KG1 (cell line): Measurements from ENCODE around the gene DLX5.

Source experiments
- DNase-seq: peaks from one replicate; lab custom pipeline; 2025; lab: John Stamatoyannopoulos, UW

DLX5 gene

DNA sequence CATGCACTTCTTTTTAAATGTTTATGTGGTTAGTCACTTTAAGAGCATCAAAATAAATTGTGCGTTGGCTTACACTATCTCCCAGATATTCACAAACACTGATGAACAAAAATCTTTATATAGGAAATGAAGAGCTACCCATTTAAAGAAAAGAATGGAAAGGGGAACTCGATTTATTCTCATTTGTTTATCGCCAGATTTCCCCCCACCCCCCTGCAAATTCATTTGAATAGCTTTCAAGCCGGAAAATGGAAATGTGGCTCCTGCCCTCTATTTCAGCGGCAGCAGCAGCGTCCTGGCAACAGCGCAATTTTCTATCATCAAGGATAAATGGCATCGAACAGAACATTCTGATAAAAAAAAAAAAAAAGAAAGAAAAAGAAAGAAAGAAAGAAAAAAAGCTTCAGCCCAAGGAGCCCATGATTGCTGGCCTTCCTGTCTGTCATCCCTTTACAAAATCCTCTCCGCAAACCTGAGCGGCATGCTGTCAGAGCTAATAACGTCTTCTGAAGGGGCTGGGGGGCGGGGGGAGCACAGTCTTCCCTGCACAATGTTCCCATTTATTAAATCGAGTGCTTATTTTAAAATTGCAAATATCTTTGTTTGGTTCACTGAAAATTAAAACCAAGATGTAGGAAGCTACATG is 33.0 kb downstream of the DLX5 start:
- DNase-seq = no peak

DNA sequence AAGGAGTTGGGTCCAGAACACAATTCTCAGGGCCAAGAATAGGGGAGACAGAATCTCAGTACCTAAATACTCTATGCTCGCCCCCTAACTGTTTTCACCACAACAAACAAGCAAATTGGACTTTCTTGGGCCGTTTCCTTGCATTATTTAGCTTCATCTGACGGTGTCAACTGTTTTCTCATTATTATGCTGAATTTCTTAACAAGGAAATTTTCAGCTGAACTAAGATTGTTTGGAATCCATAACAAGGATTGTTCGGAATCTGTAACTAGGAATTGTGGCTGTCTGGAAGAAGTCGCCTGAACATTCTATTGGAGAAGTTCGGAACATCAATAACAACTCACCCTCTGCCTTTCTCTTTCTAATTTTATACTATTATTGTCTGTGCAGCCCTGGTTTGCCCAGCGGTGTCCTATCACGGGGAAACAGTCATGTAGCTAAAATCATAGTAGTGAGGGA is 34.7 kb downstream of the DLX5 start:
- DNase-seq = no peak

DNA sequence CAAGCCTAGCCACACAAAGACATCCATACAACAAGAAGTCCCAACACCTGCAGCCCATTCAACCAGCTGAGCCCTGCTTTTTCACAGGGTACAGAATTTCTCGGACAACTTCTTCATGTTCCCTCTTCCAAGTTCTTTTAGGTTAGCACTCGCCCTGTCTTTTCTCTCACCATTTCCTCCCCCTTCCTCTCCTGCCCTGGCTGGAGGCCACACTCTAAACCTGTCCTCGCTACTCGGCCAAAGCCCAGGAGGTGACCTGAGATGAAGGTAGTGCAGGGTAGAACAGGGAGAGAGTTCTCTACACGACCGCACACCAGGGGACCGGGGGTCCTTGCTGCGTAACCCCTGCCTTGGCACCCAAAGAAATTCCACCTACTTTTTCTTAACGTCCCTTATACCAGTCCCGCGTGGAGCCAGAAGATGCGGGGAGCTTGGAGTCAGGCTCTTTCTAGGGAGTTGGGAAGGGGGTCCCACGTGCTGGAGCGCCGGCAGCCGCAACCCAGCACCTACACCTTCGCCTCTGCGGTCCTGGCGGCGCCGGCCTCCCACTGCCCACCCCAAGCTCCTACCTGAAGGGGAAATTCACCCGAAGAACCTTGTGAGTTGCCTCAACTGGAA is 35.3 kb downstream of the DLX5 start:
- DNase-seq = no peak

DNA sequence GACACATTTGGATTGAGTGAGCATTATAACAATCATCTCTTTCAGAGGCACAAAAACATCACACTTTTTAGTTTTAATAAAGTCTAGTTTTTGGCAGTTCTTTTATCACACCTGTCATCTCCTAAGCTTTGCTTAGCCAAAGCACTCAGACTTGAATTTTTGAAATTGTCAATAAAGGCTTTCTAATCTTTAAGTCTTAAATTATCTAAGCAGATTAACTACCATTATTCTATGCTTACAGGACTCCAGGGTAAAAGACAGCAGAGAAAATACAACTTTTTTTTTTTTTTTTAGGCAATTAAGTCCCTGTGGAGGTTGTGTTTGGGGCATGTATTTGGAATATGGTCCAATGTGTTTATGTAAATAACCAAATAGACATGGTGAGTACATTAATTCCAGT is 36.9 kb downstream of the DLX5 start:
- no peak for DNase-seq

DNA sequence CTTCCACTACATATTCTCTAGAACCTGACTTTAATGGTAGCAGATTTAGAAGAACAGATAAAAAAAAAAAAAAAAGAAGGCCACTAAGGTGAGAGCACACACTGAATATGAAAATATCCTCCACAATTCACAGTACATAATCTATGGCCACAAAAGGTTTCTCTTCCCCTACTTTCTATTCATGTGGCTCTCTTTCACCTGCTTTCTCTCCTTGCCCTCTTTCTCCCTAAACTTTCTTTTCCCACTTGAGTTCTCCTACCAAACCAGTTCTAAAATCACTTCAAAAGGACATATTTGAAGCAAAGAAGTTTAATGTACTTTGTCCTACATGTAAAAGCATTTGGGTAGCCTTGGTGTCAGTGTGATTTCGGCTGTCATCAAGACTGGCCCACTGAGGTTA is 37.7 kb downstream of the DLX5 start:
- DNase-seq = no peak

DNA sequence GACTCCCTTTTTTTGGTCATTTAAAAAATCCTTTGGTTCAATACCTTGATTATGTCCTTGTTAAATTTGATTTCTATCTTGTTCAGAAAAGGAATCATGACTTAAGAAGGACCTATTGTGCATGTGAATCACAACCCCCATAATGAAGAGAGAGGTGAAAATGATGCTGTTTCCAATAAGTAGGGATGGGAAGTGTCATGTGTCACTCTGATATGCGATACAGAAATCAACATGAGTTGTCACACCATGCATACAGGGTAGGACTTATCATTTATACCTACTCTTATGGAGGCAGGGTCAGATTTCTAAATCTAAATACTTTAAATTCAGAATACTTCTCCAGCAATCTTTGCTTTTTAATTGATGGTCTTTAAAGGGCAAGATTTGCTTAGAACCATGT is 38.6 kb downstream of the DLX5 start:
- no peak for DNase-seq

DNA sequence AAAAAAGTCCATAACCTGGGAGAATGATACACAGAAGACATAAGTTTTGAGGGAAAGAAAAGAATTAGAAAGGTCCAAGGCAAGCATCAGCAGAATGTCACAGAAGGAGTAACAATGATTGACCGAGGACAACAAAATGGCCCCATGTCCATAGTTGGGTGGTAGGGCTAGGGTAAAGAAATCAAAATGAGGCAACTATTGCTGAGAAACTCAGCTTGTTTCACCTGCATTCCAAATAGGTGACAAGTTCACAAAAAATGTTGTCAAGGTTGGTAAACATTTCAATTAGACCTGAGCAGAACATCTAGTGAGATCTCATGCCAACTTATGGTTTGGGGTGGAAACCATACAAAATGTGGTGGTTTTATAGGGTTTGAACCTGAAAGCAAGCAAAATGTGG is 42.0 kb downstream of the DLX5 start:
- DNase-seq = no peak

DNA sequence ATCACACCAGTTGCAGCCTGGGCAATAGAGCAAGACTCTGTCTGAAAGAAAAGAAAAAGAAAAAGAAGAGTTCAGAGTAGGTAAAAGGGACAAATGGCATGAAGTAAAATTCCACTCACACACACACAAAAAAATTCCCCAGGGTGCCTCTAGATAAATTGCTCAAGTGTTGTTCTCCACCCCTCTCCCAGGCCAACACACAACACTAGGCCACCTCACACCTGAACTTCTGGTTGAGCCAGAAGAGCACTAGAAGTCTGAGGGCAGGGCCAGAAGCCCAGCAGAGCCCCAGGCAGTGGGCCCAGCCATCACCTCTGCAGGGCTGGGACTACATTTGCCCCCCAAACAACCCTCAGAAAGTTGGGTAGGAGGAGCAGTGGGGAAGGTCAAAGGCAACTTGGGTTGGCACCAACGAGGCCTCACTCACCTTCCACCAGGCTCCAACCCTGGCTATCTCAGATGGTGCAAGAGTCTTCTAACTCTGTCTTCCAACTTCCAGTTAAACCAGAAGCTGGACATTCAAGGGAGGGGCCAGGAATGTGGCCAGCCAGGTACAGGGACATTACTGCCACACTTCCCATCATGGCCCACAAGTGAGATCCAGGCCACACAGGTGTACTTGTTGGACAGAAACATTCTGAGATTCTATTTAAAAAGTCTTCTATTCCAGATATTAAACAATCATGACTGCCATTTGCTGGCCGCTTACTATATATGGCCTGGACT is 44.9 kb downstream of the DLX5 start:
- no peak for DNase-seq

DNA sequence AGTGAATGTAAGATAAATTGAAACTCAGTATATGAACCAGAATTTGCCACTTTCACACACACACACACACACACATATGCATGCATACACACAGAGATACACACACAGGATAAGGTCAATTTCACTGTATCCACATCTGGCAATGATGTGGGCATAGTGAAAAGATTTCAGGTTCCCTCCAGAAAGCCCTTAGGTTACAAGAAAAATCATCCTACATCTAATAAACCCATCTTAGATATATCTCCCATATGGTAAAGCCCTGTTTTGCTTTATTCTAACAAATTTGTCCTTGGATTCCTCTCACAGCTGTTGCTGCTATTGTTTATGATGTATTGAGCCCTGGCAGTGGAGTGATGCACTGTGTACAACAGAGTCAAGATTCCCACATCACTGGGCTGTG is 47.2 kb downstream of the DLX5 start:
- DNase-seq = no peak

DNA sequence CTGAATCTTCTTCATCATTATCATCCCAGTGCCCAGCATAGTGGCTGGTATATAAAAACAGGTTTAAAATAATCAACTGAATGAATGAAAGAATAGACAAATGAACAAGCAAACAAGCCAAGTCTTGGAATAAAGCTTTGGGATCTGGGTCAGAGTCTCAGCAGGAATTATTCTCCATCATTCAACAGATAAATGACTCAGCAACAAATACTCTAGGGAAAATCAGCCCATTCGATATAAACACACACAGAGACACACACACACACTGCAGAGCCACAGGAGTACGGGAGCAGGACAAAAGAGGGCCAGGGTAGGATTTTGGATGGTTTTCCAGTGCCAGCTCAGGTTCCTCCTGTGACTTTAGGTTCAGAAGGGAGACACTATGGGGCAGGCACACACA is 48.5 kb downstream of the DLX5 start:
- DNase-seq = no peak

DNA sequence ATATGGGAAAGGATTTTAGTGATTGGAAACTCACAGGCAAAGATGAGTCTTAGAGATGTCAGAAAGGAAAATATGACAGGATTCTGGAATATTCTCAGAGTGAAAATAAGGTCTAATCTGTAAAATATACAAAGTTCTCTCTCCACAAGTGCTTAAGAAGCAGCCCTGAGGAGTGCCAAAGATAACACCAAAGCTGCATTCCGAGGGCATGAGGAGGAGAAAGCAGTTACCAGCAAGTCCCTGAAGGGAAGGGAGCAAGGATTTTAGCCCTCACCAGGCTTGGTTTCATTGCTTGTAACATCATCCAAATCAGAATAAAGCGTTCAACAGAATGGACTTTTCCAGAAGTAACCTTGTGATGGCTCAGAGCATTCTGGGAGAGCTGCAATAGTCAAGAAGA is 50.6 kb downstream of the DLX5 start:
- no peak for DNase-seq

DNA sequence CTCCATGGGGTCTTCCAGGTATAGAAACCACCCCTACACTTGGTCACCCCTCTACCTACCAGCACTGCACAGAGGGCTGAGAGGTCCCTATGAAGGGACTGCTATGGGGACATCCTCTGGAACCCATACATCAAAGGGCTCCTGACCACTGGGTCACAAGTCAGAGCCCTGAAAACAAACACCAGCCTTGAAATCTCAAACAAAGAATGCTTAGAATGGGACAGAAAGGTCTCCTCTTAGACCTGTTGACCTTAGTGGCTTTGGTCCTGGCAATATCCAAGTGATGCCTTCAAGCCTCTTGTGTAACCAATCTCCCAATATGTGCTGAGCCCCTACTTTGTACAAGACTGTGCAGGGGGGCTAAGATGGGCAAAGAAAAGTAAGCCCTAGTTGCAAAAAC is 53.9 kb downstream of the DLX5 start:
- no peak for DNase-seq
